ENCODE measurements around the gene UBB.

UBB gene

GRCh38 chr17:16380640-16381495 lies at the start of gene UBB:
Gene UBB, plus strand, starts transcription at chr17:16381091. Its CDS starts 817 bp downstream, at chr17:16381908.
- peaks cover 7 to 28% of the 10 kb centered on the region in 2 donors for H3K36me3 ChIP-seq (ENCODE audit: control insufficient read depth in 1 of 2, insufficient read depth in 2 of 2, low read length in 2 of 2)
- H3K4me3 ChIP-seq (ENCODE audit: low read depth in 1 of 2, low read length in 2 of 2) = peak within 1 kb of the TSS; percentile 79 to 85
- no peaks in the 10 kb centered on the region for H3K27me3 ChIP-seq (ENCODE audit: low read depth, low read length)
- H3K4me1 ChIP-seq (ENCODE audit: control insufficient read depth in 1 of 2, insufficient read depth in 2 of 2, low read length in 2 of 2) = peaks cover 4 to 23% of the 10 kb centered on the region in 2 donors
- no peaks in the 10 kb centered on the region for H3K9me3 ChIP-seq (ENCODE audit: control insufficient read depth in 1 of 2, low read length in 2 of 2)
- H3K27ac ChIP-seq (ENCODE audit: low read length) = peak within 1 kb of the TSS; percentile 97

- Histone ChIP-seq H3K9me3 (ENCODE audit: control insufficient read depth in 1 of 2, low read length in 2 of 2) (no peaks in the 10 kb centered on the region), H3K4me3 (ENCODE audit: low read depth in 1 of 2, low read length in 2 of 2) (no peak overlapping the region), H3K36me3 (ENCODE audit: control insufficient read depth in 1 of 2, insufficient read depth in 2 of 2, low read length in 2 of 2) (peaks cover 0 to 11% of the 10 kb centered on the region in 2 donors), H3K27me3 (ENCODE audit: low read depth, low read length) (no peaks in the 10 kb centered on the region), H3K27ac (ENCODE audit: low read length) (no peak overlapping the region), H3K4me1 (ENCODE audit: control insufficient read depth in 1 of 2, insufficient read depth in 2 of 2, low read length in 2 of 2) (no peaks in the 10 kb centered on the region)
These were observed 42.5 kb upstream of the UBB start for GRCh38 chr17:16338391-16338790.

GRCh38 chr17:16339402-16339801 lies 41.5 kb upstream of the UBB start:
- Histone ChIP-seq H3K27me3 (ENCODE audit: low read depth, low read length) (no peaks in the 10 kb centered on the region), H3K27ac (ENCODE audit: low read length) (no peak overlapping the region)

GRCh38 chr17:16339959-16340358 lies 40.9 kb upstream of the UBB start:
- H3K27ac ChIP-seq (ENCODE audit: low read length) = no peak overlapping the region
- no peaks in the 10 kb centered on the region for H3K27me3 ChIP-seq (ENCODE audit: low read depth, low read length)
- no peak overlapping the region for H3K4me3 ChIP-seq (ENCODE audit: low read depth in 1 of 2, low read length in 2 of 2)
- H3K9me3 ChIP-seq (ENCODE audit: control insufficient read depth in 1 of 2, low read length in 2 of 2) = no peaks in the 10 kb centered on the region
- no peaks in the 10 kb centered on the region for H3K4me1 ChIP-seq (ENCODE audit: control insufficient read depth in 1 of 2, insufficient read depth in 2 of 2, low read length in 2 of 2)
- peaks cover 4 to 18% of the 10 kb centered on the region in 2 donors for H3K36me3 ChIP-seq (ENCODE audit: control insufficient read depth in 1 of 2, insufficient read depth in 2 of 2, low read length in 2 of 2)

More at GRCh38 chr17:16339402-16339801, 41.5 kb upstream of the UBB start:
- Histone ChIP-seq H3K9me3 (ENCODE audit: control insufficient read depth in 1 of 2, low read length in 2 of 2) (no peaks in the 10 kb centered on the region), H3K4me3 (ENCODE audit: low read depth in 1 of 2, low read length in 2 of 2) (no peak overlapping the region), H3K4me1 (ENCODE audit: control insufficient read depth in 1 of 2, insufficient read depth in 2 of 2, low read length in 2 of 2) (no peaks in the 10 kb centered on the region), H3K36me3 (ENCODE audit: control insufficient read depth in 1 of 2, insufficient read depth in 2 of 2, low read length in 2 of 2) (peaks cover 3 to 18% of the 10 kb centered on the region in 2 donors)

- no peak overlapping the region for H3K27ac ChIP-seq (ENCODE audit: low read length)
- no peaks in the 10 kb centered on the region for H3K27me3 ChIP-seq (ENCODE audit: low read depth, low read length)
- peaks cover 4 to 21% of the 10 kb centered on the region in 2 donors for H3K36me3 ChIP-seq (ENCODE audit: control insufficient read depth in 1 of 2, insufficient read depth in 2 of 2, low read length in 2 of 2)
These were observed 37.9 kb upstream of the UBB start for GRCh38 chr17:16342979-16343378.

GRCh38 chr17:16343569-16343968 lies 37.3 kb upstream of the UBB start:
- H3K27me3 ChIP-seq (ENCODE audit: low read depth, low read length) = no peaks in the 10 kb centered on the region
- no peak overlapping the region for H3K27ac ChIP-seq (ENCODE audit: low read length)
- H3K9me3 ChIP-seq (ENCODE audit: control insufficient read depth in 1 of 2, low read length in 2 of 2) = no peaks in the 10 kb centered on the region
- no peaks in the 10 kb centered on the region for H3K4me1 ChIP-seq (ENCODE audit: control insufficient read depth in 1 of 2, insufficient read depth in 2 of 2, low read length in 2 of 2)
- H3K36me3 ChIP-seq (ENCODE audit: control insufficient read depth in 1 of 2, insufficient read depth in 2 of 2, low read length in 2 of 2) = peaks cover 4 to 24% of the 10 kb centered on the region in 2 donors
- H3K4me3 ChIP-seq (ENCODE audit: low read depth in 1 of 2, low read length in 2 of 2) = no peak overlapping the region

More at GRCh38 chr17:16342979-16343378, 37.9 kb upstream of the UBB start:
- Histone ChIP-seq H3K4me3 (ENCODE audit: low read depth in 1 of 2, low read length in 2 of 2) (no peak overlapping the region), H3K9me3 (ENCODE audit: control insufficient read depth in 1 of 2, low read length in 2 of 2) (no peaks in the 10 kb centered on the region), H3K4me1 (ENCODE audit: control insufficient read depth in 1 of 2, insufficient read depth in 2 of 2, low read length in 2 of 2) (no peaks in the 10 kb centered on the region)

GRCh38 chr17:16345565-16345964 lies 35.3 kb upstream of the UBB start:
- peaks cover 9 to 34% of the 10 kb centered on the region in 2 donors for H3K36me3 ChIP-seq (ENCODE audit: control insufficient read depth in 1 of 2, insufficient read depth in 2 of 2, low read length in 2 of 2)
- no peak overlapping the region for H3K4me3 ChIP-seq (ENCODE audit: low read depth in 1 of 2, low read length in 2 of 2)
- no peaks in the 10 kb centered on the region for H3K4me1 ChIP-seq (ENCODE audit: control insufficient read depth in 1 of 2, insufficient read depth in 2 of 2, low read length in 2 of 2)
- H3K9me3 ChIP-seq (ENCODE audit: control insufficient read depth in 1 of 2, low read length in 2 of 2) = no peaks in the 10 kb centered on the region
- H3K27ac ChIP-seq (ENCODE audit: low read length) = no peak overlapping the region
- no peaks in the 10 kb centered on the region for H3K27me3 ChIP-seq (ENCODE audit: low read depth, low read length)

GRCh38 chr17:16346721-16347271 lies 34.1 kb upstream of the UBB start:
- peaks cover 9 to 34% of the 10 kb centered on the region in 2 donors for H3K36me3 ChIP-seq (ENCODE audit: control insufficient read depth in 1 of 2, insufficient read depth in 2 of 2, low read length in 2 of 2)

GRCh38 chr17:16348586-16348985 lies 32.3 kb upstream of the UBB start:
- H3K36me3 ChIP-seq (ENCODE audit: control insufficient read depth in 1 of 2, insufficient read depth in 2 of 2, low read length in 2 of 2) = peaks cover 9 to 21% of the 10 kb centered on the region in 2 donors
- H3K27ac ChIP-seq (ENCODE audit: low read length) = no peak overlapping the region
- no peaks in the 10 kb centered on the region for H3K9me3 ChIP-seq (ENCODE audit: control insufficient read depth in 1 of 2, low read length in 2 of 2)
- peaks cover 0 to 12% of the 10 kb centered on the region in 2 donors for H3K4me1 ChIP-seq (ENCODE audit: control insufficient read depth in 1 of 2, insufficient read depth in 2 of 2, low read length in 2 of 2)
- peaks cover 4% of the 10 kb centered on the region for H3K27me3 ChIP-seq (ENCODE audit: low read depth, low read length)
- no peak overlapping the region for H3K4me3 ChIP-seq (ENCODE audit: low read depth in 1 of 2, low read length in 2 of 2)

More at GRCh38 chr17:16346721-16347271, 34.1 kb upstream of the UBB start:
- Histone ChIP-seq H3K27ac (ENCODE audit: low read length) (no peak overlapping the region), H3K4me3 (ENCODE audit: low read depth in 1 of 2, low read length in 2 of 2) (no peak overlapping the region), H3K4me1 (ENCODE audit: control insufficient read depth in 1 of 2, insufficient read depth in 2 of 2, low read length in 2 of 2) (no peaks in the 10 kb centered on the region), H3K27me3 (ENCODE audit: low read depth, low read length) (no peaks in the 10 kb centered on the region), H3K9me3 (ENCODE audit: control insufficient read depth in 1 of 2, low read length in 2 of 2) (no peaks in the 10 kb centered on the region)

GRCh38 chr17:16349431-16349830 lies 31.5 kb upstream of the UBB start:
- no peaks in the 10 kb centered on the region for H3K9me3 ChIP-seq (ENCODE audit: control insufficient read depth in 1 of 2, low read length in 2 of 2)

GRCh38 chr17:16351831-16352230 lies 29.1 kb upstream of the UBB start:
- Histone ChIP-seq H3K27me3 (ENCODE audit: low read depth, low read length) (peaks cover 4% of the 10 kb centered on the region), H3K36me3 (ENCODE audit: control insufficient read depth in 1 of 2, insufficient read depth in 2 of 2, low read length in 2 of 2) (peaks cover 5 to 16% of the 10 kb centered on the region in 2 donors), H3K9me3 (ENCODE audit: control insufficient read depth in 1 of 2, low read length in 2 of 2) (no peaks in the 10 kb centered on the region), H3K4me3 (ENCODE audit: low read depth in 1 of 2, low read length in 2 of 2) (peak overlapping the region; percentile 81 to 87), H3K4me1 (ENCODE audit: control insufficient read depth in 1 of 2, insufficient read depth in 2 of 2, low read length in 2 of 2) (peaks cover 0 to 15% of the 10 kb centered on the region in 2 donors), H3K27ac (ENCODE audit: low read length) (peak overlapping the region; percentile 25)

More at GRCh38 chr17:16349431-16349830, 31.5 kb upstream of the UBB start:
- H3K4me3 ChIP-seq (ENCODE audit: low read depth in 1 of 2, low read length in 2 of 2) = no peak overlapping the region
- no peak overlapping the region for H3K27ac ChIP-seq (ENCODE audit: low read length)
- H3K27me3 ChIP-seq (ENCODE audit: low read depth, low read length) = peaks cover 4% of the 10 kb centered on the region
- H3K4me1 ChIP-seq (ENCODE audit: control insufficient read depth in 1 of 2, insufficient read depth in 2 of 2, low read length in 2 of 2) = peaks cover 0 to 15% of the 10 kb centered on the region in 2 donors
- H3K36me3 ChIP-seq (ENCODE audit: control insufficient read depth in 1 of 2, insufficient read depth in 2 of 2, low read length in 2 of 2) = peaks cover 6 to 16% of the 10 kb centered on the region in 2 donors

Measured in muscle layer of duodenum (tissue), 2 donors.